ENCODE measurements around the gene MBD3L3.
"Not testable (repeated sequence)": the region's sequence is repeated elsewhere in the genome, so short reads cannot be mapped to it uniquely, and the experiment has no call there.

The MBD3L3 gene

GRCh38 chr19:7058576-7058975 is at the start of gene MBD3L3:
MBD3L3 (minus strand) TSS chr19:7058676; CDS start chr19:7058605, 71 bp downstream.
- not testable (repeated sequence) for DNase-seq

- DNase-seq, result no peak
Measured at GRCh38 chr19:7106711-7107657, 48.5 kb upstream of the MBD3L3 start.

- no peak for DNase-seq
Measured at GRCh38 chr19:7104747-7105447, 46.4 kb upstream of the MBD3L3 start.

- DNase-seq, result no peak
Measured at GRCh38 chr19:7101498-7102253, 43.2 kb upstream of the MBD3L3 start.

GRCh38 chr19:7099597-7099921 is 41.1 kb upstream of the MBD3L3 start:
- no peak for DNase-seq

- DNase-seq, result peak; percentile 88
Measured at GRCh38 chr19:7098701-7099596, 40.5 kb upstream of the MBD3L3 start.

- no peak for DNase-seq
Measured at GRCh38 chr19:7098096-7098495, 39.6 kb upstream of the MBD3L3 start.

GRCh38 chr19:7088999-7089398 is 30.5 kb upstream of the MBD3L3 start:
- no peak for DNase-seq

- no peak for DNase-seq
Measured at GRCh38 chr19:7083076-7083956, 24.8 kb upstream of the MBD3L3 start.

- DNase-seq, result no peak
Measured at GRCh38 chr19:7078008-7078407, 19.5 kb upstream of the MBD3L3 start.

GRCh38 chr19:7076151-7076550 is 17.7 kb upstream of the MBD3L3 start:
- DNase-seq, result no peak

GRCh38 chr19:7074705-7075282 is 16.3 kb upstream of the MBD3L3 start:
- no peak for DNase-seq

GRCh38 chr19:7072541-7072940 is 14.1 kb upstream of the MBD3L3 start:
- no peak for DNase-seq

GRCh38 chr19:7069904-7070226 is 11.4 kb upstream of the MBD3L3 start:
- DNase-seq, result no peak

- peak; percentile 99 for DNase-seq
Measured at GRCh38 chr19:7069042-7069903, 10.8 kb upstream of the MBD3L3 start, which contains the start of gene ZNF557. ZNF557 (plus strand) TSS chr19:7069703; CDS start chr19:7075075, 5,372 bp downstream.

GRCh38 chr19:7068599-7068998 is 10.1 kb upstream of the MBD3L3 start:
- DNase-seq, result no peak

- DNase-seq, result no peak
Measured at GRCh38 chr19:7067716-7068115, 9.2 kb upstream of the MBD3L3 start.

GRCh38 chr19:7067122-7067521 is 8.6 kb upstream of the MBD3L3 start:
- DNase-seq, result not testable (repeated sequence)

- no peak for DNase-seq
Measured at GRCh38 chr19:7063764-7064418, 5.4 kb upstream of the MBD3L3 start.

Data from activated gamma-delta T cell treated with Interleukin-2 at 50 U/mL for 16 hours (primary cell).